Iris pigment epithelial cell (primary cell): ENCODE results near the gene SMKR1.

Source experiments
- DNase-seq: peaks from one replicate; pipeline ENCODE4 v3.0.0-alpha.2; 2011; ENCODE audit warnings: low read depth

The SMKR1 gene

DNA sequence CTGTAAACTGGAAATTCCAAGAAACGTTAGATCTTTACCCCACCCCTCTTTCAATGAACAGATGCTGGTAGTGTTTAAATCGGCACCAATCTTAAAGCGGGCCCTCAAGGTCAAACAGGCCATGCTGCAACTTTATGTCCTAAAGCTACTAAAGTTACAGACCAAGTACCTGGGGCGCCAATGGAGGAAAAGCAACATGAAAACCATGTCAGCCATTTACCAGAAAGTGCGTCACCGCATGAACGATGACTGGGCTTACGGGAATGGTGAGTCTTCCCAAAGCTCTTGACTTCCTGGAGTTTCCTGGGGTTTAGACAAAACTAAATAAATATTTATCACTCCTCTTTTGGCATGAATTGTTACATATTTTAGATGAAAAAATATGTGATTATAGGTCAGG, 19.6 kb upstream of the SMKR1 start:
- no peak for DNase-seq

DNA sequence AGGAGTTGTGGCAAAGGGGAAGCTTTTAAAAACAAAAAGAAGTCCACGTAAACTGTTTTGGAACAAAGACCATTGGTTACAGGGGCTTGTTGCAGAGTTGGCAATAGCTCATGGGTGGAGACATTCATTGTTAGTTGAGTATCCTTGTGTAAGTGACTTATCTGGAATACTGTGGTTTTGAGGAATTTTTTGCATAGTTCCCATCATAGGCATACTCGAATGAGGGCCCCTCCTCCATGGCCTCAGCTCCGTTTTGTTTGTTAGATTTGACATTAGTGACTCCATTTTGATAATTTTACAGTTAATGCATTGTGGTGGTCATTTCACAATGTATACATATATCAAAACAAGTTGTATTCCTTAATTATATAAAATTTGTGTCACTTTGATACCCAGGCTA, 12.8 kb upstream of the SMKR1 start:
- DNase-seq, result peak; percentile 79

DNA sequence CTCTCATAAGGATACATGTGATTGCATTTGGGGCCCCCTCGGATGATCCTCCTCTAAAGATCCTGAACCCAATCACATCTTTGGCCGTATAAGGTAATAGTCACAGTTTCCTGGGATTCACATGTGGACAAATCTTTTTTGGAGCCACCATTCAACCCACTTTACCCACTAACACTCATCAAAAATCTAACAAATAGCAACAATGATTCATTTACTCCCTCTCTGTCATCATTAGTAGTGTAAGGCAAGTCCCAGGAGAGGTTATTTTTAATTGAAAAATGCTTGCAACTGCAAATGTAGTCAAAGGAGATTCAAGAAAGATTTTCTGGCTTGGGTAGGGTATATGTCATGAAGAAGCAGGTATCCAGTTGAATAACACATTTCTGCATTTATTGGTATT, 9.9 kb upstream of the SMKR1 start:
- no peak for DNase-seq

DNA sequence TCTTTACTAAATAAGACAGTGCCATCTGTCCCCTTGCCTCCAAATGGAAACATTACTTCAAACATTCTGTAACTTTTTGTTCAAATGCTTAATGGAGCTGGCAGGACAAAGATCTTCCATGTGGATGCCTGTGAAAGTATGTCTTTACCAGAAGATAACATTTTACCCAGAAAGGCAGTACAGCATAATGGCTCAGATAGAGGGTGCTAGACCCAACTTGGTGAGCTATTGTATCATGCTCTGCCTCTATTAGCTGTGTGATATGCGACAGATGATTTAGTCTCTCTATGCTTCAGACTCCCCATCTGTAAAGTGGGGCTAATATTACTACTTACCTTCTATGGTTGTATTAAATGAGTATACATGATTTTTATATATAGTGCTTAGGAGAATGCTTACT, 8.8 kb upstream of the SMKR1 start:
- DNase-seq, result no peak

DNA sequence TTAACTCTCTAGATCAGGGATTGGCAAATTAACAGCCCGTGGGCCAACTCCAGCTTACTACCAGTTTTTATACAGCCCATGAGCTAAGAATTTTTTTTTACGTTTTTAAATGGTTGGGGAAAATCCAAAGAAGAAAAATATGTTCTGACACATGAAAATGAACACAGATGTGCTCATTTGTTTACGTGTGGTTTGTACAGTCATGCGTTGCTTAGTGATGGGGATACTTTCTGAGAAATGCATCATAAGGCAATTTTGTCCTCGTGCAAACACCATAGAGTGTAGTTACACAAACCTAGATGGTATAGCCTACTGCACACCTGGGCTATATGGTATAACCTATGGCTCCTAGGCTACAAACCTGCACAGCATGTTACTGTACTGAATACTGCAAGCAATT, 8.3 kb upstream of the SMKR1 start:
- peak; percentile 94 for DNase-seq

DNA sequence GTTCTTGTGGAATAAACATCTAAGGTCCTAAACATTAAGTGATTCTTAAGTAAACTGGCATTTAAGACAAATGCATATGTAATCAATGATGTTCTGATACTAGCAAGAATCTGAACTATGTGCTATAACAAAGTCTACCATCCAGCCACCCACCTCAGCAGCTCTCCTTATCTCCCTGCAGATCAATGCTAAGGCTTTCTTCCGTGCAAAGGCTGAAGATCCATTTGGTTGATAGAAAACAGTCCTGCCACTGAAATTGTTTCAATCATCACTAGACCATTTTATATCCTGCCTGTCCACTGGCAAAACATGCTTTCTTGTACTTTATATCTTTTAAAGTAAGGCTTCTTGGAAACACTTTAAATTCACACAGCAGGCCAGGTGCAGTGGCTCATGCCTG, 6.3 kb upstream of the SMKR1 start:
- no peak for DNase-seq

DNA sequence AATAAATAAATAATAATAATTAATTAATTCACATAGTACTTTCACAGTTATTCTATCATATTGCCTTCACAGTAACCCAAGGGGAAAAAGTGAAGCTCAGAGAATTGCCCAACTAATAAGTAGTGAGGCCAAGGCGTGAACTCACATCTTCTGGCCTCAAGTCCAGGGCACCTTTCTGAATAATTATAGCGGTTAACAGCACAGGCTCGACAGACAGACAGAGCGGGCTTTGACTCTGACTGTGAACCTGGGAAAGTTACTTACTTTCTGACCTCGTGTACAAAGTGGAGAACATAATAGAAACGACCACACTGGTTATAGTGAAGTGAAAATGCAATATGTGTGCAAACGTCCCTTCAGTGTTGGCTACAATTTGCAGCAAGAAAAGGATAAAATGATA, 5.7 kb upstream of the SMKR1 start:
- DNase-seq, result no peak

DNA sequence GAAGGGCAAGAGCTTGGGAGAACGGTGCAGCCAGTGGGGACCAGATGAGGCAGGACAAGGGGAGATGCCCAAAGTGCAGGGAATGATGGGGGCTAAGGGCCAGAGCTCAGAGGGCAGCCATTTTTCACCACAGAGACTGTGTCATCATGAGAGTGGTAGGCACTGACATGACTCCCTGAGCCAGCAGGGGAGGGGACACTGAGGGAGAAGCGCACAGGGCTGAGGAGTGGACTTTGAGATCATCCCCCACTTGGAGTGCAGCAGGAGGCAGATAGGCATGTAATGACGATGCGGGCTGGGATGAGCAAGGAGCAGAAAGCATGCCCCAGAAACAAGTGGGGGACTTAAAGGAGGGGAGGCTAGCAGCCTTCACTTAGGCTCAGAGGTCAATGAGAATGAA, 5.2 kb upstream of the SMKR1 start:
- no peak for DNase-seq

DNA sequence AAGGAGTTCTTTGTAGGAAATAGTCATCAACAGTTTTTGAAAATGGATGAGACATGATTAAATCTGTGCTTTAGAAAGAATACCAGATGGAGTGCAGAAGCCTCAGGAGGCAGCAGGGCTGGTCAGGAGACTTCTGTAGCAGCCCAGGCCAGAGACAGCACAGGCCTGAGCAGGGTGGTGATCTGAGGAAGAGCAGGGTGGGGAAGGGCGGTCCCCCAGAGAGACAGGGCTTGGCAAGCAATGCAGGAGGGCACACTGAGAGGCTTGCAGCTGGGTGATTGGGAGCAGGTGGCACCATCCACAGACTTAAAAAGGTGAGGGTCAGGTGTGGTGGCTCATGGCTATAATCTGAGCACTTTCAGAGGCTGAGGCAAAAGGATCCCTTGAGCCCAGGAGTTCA, 4.3 kb upstream of the SMKR1 start:
- no peak for DNase-seq

DNA sequence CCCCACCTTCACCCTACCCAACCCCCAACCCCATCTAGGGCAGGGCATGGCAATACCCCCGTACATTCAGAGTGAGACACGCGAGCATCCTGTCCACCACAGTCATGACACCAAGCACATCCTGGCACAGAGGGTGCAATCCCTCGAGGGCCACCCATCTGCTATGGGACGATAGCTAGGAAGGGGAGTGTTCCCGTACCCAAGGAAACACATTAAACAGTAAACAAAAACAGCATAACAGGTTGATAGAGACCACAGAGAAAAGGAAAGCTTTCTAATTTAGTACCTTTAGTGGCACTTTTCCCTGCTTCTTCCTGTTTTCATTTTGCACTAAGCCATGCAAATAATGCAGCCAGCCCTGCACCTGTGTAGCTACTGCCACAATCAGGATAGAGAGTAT, 2.3 kb upstream of the SMKR1 start:
- no peak for DNase-seq

DNA sequence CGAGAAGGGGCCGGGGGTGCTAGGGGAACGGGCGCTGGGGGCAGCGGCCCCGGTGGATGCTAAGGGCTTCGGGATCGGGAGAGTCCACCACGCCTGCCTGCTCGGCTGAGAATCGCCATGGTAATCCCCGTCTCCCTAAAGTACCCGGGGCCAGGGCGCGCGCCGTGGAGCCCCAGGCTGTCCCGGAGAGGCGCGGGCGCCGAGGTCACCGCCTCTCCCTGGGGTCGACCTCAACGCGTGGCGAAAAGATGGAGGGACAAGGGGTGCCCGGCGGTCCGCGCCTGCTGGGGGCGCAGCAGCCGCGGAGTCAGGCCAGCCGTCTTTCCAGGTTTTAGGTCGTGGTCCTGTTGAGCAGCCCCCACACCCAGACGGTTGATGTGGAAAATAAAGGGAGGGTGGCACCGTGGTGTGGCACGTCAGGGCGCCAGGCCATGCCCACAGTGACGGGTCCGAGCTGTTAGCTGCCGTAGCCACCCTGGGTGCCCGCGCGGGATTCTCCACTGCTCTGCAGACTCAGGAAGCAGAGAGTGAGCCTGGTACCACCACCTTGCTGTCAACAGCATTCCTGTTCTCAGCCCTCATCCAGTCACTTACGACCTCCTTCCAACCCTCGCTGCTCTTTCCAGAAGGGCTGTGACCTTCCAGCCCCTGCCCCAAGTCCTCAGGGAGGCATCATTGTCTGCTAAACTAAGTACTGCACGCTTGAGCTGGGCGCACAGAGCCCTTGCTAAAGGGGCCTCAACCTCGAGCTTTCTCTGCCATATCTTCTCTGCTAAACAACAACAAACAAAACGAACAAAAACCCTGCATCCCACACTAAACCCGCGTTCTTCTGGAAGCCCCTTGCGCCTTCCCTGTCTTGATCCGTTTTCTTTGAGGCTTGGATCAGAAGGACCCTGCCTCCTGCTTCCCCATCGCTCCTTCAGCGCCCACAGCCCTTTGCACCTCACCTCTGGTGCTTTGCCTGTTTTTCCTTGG, 666 bp downstream of the SMKR1 start:
- DNase-seq, result no peak

DNA sequence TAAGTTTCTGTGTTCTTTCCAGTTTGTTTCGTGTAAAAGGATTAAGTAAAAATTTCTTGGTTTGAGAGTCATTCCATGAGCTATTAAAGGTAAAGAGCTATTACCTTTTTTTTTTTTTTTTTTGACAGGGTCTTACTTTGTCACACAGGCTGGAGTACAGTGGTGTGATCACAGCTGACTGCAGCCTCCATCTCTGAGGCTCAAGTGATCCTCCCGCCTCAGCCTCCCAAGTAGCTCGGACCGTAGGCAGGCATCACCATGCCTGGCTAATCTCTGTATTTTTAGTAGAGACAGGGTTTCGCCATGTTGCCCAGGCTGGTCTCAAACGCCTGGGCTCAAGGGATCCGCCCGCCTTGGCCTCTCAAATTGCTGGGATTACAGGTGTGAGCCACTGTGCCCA, 1.4 kb downstream of the SMKR1 start:
- no peak for DNase-seq

DNA sequence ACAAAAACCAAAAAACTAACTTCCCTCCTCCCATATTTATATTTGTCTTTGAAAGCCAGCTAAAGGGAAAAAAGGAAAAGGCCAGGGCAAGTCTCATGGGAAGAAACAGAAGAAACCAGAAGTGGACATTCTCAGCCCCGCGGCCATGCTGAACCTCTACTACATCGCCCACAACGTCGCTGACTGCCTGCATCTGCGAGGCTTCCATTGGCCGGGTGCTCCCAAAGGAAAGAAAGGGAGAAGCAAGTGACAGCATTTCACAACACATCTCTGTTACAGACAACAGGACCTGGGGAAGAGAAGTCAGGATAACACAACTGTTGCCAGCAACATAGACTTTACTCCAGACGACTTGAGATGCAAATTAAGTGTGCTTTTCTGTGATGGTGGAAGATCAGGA, 9.9 kb downstream of the SMKR1 start:
- DNase-seq, result no peak

DNA sequence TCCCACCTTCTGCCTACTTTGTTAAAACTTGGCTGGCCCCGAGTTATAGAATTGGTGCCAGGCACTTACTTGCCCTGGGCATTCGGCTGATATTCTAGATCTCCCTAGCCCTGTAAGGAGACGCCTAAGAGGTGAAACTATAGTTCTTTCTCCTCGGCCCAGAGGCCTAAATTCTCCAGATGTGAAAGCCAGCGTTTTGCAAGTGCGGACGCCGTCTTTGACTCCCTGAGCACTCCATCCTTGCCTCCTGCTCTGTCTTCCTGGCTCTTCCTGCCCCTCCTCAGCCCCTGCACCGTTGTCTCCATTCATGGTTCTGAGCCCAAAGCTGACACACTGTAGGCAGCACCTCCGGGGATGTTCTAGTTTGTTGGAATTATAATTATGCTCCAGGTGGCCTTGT, 11.2 kb downstream of the SMKR1 start:
- DNase-seq, result no peak

DNA sequence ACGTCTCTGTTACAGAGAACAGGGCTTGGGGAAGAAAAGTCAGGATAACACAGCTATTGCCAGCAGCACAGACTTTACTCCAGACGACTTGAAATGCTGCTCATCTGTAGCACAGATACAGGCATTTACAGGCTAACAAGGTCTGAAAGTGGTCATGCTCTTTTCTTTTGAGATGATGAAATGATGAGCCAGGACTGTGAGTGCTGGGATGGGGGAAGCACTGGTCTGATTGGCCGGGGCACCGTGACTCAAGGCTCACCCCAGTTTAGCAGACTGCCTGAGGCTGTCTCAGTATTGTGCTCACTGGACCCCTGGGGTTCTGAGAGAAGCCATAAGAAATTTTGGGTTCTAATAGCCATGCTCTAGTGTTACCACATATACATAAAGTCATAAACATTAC, 12.4 kb downstream of the SMKR1 start:
- peak; percentile 63 for DNase-seq

DNA sequence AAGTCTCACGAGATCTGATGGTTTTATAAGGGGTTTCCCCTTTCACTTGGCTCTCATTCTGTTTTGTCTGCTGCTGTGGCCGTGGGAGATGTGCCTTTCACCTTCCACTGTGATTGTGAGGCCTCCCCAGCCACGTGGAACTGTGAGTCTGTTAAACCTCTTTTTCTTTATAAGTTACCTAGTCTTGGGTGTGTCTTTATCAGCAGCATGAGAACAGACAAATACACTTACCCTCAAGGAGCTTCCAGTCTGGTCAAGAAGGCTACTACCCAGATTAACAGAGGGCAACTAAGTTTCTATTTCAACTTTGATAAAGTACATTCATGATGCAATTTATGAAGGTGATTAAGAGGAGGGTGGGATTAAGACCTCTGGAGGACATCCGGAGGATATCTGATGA, 13.1 kb downstream of the SMKR1 start:
- no peak for DNase-seq

DNA sequence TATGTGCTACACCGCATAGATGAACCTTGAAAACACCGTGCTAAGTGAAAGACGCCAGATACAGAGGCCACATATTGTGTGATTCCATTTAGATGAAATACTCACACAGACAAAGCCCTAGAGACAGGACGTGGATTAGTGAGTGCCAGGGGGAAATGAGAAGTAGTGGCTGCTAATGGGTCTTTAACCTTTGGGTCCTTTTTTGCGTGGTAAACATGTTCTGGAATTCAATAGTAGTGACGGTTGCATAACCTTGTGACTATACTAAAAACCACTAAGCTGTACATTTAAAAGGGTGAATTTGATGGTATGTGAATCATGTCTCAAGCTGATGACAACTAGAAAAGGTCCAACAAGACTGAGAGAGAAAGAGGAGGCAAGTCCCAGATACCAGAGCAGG, 15.6 kb downstream of the SMKR1 start:
- DNase-seq, result peak; percentile 30

DNA sequence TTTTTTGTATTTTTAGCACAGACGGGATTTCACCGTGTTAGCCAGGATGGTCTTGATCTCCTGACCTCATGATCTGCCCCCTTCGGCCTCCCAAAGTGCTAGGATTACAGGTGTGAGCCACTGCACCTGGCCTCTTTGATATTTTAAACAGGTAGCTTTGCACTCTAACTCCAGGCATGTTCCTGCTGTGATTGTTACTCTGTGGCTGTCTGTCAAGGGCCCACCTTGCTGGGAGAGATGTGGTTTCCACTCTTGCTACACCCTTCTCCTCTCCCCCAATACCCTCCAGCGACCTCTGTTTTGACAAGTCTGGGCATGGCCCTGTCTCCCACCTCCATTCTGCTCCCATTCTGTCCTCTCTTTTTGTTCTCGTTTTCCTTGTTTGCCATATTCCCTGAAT, 17.1 kb downstream of the SMKR1 start:
- DNase-seq, result no peak

DNA sequence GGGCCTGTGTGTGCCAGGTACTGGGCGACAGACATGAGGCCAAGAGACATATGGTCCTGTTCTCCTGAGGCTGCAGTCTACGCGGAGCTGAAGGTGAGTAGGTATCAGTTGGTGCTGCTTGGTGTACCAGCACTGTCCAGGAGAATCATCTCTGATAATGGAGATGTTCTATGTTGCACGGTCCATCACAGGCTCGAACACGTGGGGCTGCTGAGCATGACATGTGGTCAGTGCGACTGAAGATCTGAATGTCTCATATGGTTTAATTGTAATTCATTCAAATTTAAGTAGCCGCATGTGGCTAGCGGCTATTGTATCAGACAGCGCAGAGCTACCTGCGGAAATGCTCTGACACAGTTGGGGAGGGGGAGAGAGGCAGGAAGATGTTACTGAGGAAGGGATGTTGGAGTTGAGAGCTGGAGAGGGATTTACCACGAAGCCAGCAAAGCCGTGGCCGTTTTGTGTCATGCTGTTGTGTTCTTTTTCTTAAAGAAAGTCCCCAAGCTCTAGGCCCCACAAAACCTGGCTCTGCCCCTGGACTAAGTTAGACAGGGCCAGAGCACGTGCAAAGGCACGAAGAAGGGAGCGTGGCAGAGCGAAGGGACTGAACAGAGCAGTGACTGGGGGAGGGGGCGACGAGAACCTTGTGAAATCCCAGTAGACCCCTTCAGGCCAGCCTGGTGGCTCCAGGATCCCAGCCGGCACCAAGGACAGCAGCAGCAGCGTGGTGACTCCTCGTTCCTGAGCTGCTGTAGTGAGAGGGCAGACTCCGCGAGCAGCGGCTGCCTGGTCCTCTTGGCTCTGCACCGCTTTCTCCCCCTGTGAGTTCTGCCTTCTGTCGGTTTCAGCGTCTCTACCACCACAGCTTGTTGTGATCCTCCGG, 20.0 kb downstream of the SMKR1 start:
- DNase-seq, result peak; percentile 14

DNA sequence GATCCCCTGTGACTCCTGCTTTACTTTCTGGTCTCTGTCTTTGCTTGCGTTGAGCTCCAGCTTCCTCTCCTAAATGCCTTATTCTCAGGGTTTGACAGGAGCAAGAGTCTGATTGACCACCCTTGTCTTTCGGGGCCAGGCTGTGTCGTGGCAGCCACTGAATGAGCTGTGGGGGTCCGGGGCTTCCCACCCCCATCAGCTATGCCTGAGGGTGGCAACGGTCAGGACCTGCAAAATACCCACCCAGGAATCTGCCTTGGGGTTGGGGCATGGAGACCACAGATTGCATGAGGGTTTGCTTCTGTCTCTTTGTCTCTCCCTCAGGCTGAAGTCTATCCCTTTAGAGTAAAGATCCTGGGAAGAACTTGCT, 20.6 kb downstream of the SMKR1 start:
- no peak for DNase-seq

DNA sequence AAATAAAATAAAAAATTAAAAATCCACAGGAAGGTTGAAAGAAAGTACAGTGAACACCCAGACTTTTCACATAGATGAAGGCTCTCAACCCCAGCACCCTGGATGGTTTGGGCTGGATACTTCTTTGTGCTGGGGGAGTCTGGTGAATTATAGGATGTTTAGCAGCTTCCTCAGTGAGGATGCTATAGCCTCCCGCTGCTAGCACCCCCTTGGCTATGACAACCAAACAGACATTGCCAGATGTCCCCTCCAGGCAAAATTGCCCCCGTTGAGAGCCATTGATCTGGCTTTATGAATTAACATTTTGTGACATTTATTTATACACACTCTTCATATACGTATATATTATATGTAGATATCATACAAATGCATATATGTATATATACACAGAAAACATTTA, 21.6 kb downstream of the SMKR1 start:
- no peak for DNase-seq

DNA sequence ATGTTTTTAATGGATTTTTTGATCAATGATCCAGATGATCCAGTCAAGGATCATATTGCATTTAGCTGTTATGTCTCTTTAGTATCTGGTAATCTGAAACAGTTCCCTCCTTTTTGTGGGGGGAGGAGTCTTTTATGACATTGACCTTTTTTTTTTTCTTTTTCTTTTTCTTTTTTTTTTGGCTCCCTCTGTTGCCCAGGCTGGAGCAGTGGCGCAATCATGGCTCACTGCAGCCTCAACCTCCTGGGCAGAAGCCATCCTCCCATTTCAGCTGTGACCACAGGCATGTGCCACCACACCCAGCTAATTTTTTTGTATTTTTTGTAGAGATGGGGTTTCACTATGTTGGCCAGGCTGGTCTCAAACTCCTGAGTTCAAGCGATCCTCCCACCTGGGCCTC, 22.1 kb downstream of the SMKR1 start:
- peak; percentile 74 for DNase-seq

DNA sequence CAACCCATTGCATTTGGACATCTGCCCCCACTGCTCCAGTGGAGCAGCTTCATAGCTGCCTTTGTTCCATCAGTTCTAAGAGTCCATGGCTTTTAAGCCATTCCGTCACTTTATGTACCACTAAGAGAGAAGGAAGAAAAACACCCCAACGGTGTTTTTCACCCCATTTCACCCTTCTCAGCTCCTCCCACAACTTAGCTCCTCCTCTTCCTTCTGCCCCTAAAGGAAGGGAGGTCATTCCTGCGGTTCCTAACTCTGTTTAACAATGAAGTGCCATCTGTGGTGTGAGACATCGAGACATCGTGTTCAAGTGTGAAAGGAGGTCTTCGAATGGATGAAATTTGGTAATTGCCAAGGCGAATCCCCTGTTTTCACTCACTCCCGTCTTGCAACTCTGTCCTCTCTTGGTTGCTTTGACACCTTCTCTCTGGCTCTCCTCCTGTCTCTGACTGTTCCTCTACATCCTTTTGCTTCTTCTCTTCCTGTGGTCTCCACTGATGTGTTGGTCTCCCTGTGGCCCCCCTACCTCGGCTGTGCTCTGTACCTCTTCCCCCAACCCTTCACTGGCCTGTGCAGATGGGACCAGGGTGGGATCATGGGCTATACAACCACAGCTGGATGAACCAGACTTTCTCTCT, 23.0 kb downstream of the SMKR1 start:
- DNase-seq, result no peak
